Aorta (tissue), 5 donors: ENCODE results near the gene CEACAM5. TPM values are rescaled to one million over a fixed set of nuclear protein-coding genes. Genes with fewer than 3 reads are reported as not detected.

Source experiments
- ATAC-seq: fragments of 200-7000 bp; cut with Tn5 transposase; one replicate; pipeline ENCODE4 v1.9.1; 2022; ENCODE audit warnings: moderate library complexity; ENCODE audit not compliant: low FRiP score
- DNase-seq, 2 donors: peaks; one replicate each; pipeline ENCODE4 v3.0.0-alpha.2; 2020
- H3K27ac ChIP-seq, 2 donors: one replicate each; pipeline ENCODE4 v1.5.1; 2013; ENCODE audit warnings: low read length in 2 of 2, mild to moderate bottlenecking in 2 of 2, moderate library complexity in 2 of 2, control low read depth in 1 of 2, inconsistent platforms in 1 of 2, low read depth in 1 of 2
- H3K27me3 ChIP-seq, 2 donors: one replicate each; pipeline ENCODE4 v1.6.1; 2013; ENCODE audit warnings: control low read depth in 1 of 2, low read length in 1 of 2, mild to moderate bottlenecking in 1 of 2, moderate library complexity in 1 of 2; ENCODE audit not compliant: insufficient read depth in 2 of 2, control insufficient read depth in 1 of 2
- H3K36me3 ChIP-seq, 2 donors: one replicate each; pipeline ENCODE4 v1.6.1; 2013; ENCODE audit warnings: control low read depth in 1 of 2, low read length in 1 of 2, mild to moderate bottlenecking in 1 of 2; ENCODE audit not compliant: insufficient read depth in 2 of 2, control insufficient read depth in 1 of 2
- H3K4me1 ChIP-seq, 2 donors: one replicate each; pipeline ENCODE4 v1.6.1; 2013; ENCODE audit warnings: low read length in 2 of 2, control low read depth in 1 of 2, mild to moderate bottlenecking in 1 of 2, moderate library complexity in 1 of 2; ENCODE audit not compliant: insufficient read depth in 2 of 2, control insufficient read depth in 1 of 2
- H3K4me3 ChIP-seq, 2 donors: one replicate each; pipeline ENCODE4 v1.5.1; 2013; ENCODE audit warnings: low read length in 2 of 2, control low read depth in 1 of 2, mild to moderate bottlenecking in 1 of 2
- H3K9me3 ChIP-seq: one replicate; pipeline ENCODE4 v1.6.1; 2013; ENCODE audit warnings: mild to moderate bottlenecking, low read length; ENCODE audit not compliant: control insufficient read depth
- WGBS, 2 donors: extraction: QIAGEN DNeasy Blood & Tissue Kit; methylation state at CpG; one replicate each; pipeline ENCODE4 v1.1.7; 2013; 5-methylcytosine and 5-hydroxymethylcytosine counted together
- intact Hi-C, 2 donors: fragments of 100-400 bp; cut with DNase I; formaldehyde crosslinking; loops; one replicate each; pipeline versions ENCODE4 v1.14.2 to v1.15.0; 2022
- polyA plus RNA-seq, 2 donors: library from polyadenylated mRNA; stranded (reverse); fragments of 200-250 nt; gene quantifications; one replicate each; pipeline ENCODE4 v1.2.3, GENCODE V29; 2013
- total RNA-seq, 2 donors: library from RNA; stranded (reverse); fragmentation: NEBNext Ultra II Directional; extraction: Animal tissue kit (Norgen Biotek cat#: 25700); gene quantifications; one replicate each; pipeline ENCODE4 v1.2.1, GENCODE V29; 2021
- donor health status: healthy with polysubstance abuse.
- donor health status: Bipolar disorder and iron deficiency.
- donor health status: DM: no; HTN: no; CAD: no.
- donor health status: DM: no; HTN: no; CAD: no.
- donor health status: DM: yes; HTN: yes; CAD: no.

Gene CEACAM5
- total and polyA plus RNA-seq, 4 donors, result 0.30 to 9.4 (median 0.84) TPM

DNA sequence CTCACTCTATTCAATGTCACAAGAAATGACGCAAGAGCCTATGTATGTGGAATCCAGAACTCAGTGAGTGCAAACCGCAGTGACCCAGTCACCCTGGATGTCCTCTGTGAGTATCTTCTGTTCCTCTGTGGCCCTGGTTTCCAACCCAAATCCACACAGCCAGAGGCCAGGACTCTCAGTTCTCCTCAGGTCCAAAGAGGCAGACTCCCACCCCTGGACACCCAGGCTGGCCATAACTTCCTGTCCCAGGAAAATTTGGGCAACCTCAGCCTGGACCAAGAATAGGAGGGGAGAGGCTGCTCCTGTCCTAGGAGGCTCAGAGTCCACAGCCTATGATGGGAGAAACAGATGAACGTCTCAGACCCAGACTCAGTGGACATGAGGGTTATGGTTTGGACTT is 11.7 kb downstream of the CEACAM5 start:
- intact Hi-C loops, result no loop called here
- no peaks in the 10 kb centered on the region for H3K36me3 ChIP-seq
- H3K27me3 ChIP-seq, result no peaks in the 10 kb centered on the region
- no peak for DNase-seq
- H3K27ac ChIP-seq, result no peak overlapping the region
- ATAC-seq, result no peak
- no peaks in the 10 kb centered on the region for H3K4me1 ChIP-seq
- 85 to 88% methylated on average over 3 of the region's 3 CpGs for WGBS, 2 donors
- no peak overlapping the region for H3K4me3 ChIP-seq
- H3K9me3 ChIP-seq, result no peaks in the 10 kb centered on the region

DNA sequence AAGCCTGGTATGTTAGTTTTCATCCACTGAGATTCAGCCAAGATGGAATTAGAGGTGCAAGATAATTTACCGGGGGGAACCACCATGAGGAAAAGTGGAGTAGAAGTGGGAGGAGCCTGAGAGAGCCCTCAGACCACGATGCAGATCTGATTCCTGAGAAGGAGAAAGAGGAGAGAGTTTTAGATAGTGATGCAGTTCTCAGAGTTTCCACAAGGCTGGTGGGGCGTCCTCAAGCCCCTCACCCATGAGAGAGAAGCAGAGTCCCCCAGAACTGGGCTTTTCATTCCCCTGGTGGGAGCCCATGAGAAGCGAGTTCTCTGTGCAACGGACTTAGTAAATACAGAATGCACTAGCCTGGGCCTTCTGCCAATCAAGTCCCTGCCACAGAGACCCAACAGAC is 18.1 kb downstream of the CEACAM5 start:
- Histone ChIP-seq H3K36me3 (no peaks in the 10 kb centered on the region), H3K4me1 (no peaks in the 10 kb centered on the region), H3K9me3 (peaks cover 3% of the 10 kb centered on the region), H3K4me3 (no peak overlapping the region), H3K27me3 (peaks cover 0 to 2% of the 10 kb centered on the region in 2 donors), H3K27ac (no peak overlapping the region)
- intact Hi-C loops, result no loop called here
- WGBS, 2 donors, result 21 to 25% methylated on average over 5 of the region's 5 CpGs
- ATAC-seq, result no peak
- DNase-seq, result no peak

DNA sequence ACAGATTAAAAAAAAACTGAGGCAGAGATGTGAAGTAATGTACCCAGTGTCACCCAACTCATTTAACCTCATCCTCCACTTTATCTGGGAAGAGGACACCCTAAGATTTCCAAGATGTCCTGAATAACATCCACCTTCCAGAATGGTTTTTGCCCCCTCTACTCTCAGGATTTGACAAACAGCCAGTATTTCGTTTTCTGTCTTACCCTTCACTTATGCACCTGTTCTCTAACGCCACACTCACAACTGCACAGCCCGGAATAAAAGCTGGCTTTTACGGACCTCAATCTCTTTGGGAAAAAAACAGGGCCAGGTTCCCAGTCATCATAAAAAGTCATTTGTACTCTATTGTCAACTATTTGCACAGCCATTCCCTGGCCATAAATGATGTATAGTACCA is 25.7 kb downstream of the CEACAM5 start:
- H3K27me3 ChIP-seq, result no peaks in the 10 kb centered on the region
- DNase-seq (no peak), ATAC-seq (no peak)
- no peak overlapping the region for H3K27ac ChIP-seq
- no peak overlapping the region for H3K4me3 ChIP-seq
- no peaks in the 10 kb centered on the region for H3K36me3 ChIP-seq
- intact Hi-C loops, result no loop called here
- no peaks in the 10 kb centered on the region for H3K9me3 ChIP-seq
- 73 to 77% methylated on average over 4 of the region's 4 CpGs for WGBS, 2 donors
- H3K4me1 ChIP-seq, result no peaks in the 10 kb centered on the region

DNA sequence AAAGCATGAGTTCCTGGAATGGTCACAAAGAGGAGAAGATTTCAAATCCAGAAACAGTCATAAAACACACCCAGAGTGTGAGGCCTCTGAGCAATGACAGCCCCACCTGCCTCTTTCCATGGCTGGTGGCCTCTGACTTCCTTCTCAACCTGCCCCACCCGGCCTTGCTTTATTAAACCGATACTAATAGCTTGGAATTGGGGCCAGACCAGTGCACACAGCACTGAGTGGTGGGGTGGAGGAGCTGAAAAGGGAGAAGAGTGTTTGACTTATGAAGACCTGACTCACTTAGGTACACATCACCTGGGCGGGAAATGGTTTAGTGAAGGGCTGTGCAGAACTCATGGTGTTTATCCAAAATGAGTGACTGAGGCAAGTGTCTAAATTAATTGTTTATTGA is 26.2 kb downstream of the CEACAM5 start:
- WGBS, 2 donors, result 69% methylated on average over 3 of the region's 3 CpGs
- DNase-seq, result no peak
- Histone ChIP-seq H3K4me3 (no peak overlapping the region), H3K27me3 (no peaks in the 10 kb centered on the region), H3K36me3 (no peaks in the 10 kb centered on the region), H3K9me3 (no peaks in the 10 kb centered on the region), H3K4me1 (no peaks in the 10 kb centered on the region), H3K27ac (no peak overlapping the region)
- no peak for ATAC-seq
- intact Hi-C loops, result no loop called here

DNA sequence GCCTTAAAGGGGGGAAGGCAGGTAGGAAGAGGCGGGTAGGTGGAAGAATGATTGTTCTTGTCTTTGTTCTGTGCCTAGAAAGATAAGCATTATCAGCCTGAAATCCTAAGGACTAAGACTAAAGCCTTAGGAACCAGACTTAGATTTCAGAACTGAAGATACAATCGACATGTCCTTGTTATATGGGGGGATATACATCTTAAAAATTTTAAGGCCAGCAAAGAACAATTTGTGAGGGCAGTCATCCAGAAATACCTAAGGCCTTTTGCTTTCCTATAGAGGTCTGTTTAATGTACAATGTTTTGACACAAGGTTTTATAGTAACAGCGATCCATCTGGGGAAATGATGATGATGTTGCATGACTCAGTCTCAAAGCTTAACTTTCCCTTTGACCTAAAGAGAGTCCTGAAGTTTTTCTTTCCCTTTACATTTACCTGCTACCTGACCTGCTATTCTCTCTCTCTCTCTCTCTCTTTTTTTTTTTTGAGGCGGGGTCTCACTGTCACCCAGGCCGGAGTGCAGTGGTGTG is 26.7 kb downstream of the CEACAM5 start:
- no peak for DNase-seq
- WGBS, 2 donors, result 72 to 81% methylated on average over 5 of the region's 5 CpGs
- Histone ChIP-seq H3K36me3 (no peaks in the 10 kb centered on the region), H3K27me3 (no peaks in the 10 kb centered on the region), H3K27ac (no peak overlapping the region), H3K4me3 (no peak overlapping the region), H3K4me1 (no peaks in the 10 kb centered on the region), H3K9me3 (peaks cover 1% of the 10 kb centered on the region)
- intact Hi-C loops, result no loop called here
- ATAC-seq, result no peak

DNA sequence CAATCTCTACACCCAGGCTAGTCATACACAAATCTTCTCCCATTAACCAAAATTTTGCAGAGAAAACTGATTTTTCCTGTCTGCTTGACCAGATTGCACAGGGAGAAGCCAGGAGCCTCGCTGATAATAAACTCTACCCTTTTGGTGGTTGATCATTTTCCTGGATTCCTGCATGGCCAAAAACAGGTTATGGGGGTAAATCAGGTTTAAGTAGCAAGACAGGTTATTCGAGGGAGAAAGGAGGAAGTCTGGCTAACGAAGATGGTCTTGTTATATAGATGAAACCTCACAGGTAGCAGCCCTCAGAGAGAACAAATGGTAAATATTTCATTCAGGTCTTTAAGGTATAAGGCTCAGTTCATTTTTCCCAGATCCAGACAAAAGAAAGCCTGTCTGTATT is 30.9 kb downstream of the CEACAM5 start:
- Histone ChIP-seq H3K9me3 (peaks cover 1% of the 10 kb centered on the region), H3K27me3 (no peaks in the 10 kb centered on the region), H3K4me3 (no peak overlapping the region), H3K36me3 (no peaks in the 10 kb centered on the region), H3K4me1 (no peaks in the 10 kb centered on the region), H3K27ac (no peak overlapping the region)
- ATAC-seq, result no peak
- DNase-seq, result no peak
- 49 to 56% methylated on average over 3 of the region's 3 CpGs for WGBS, 2 donors
- intact Hi-C loops, result no loop called here

DNA sequence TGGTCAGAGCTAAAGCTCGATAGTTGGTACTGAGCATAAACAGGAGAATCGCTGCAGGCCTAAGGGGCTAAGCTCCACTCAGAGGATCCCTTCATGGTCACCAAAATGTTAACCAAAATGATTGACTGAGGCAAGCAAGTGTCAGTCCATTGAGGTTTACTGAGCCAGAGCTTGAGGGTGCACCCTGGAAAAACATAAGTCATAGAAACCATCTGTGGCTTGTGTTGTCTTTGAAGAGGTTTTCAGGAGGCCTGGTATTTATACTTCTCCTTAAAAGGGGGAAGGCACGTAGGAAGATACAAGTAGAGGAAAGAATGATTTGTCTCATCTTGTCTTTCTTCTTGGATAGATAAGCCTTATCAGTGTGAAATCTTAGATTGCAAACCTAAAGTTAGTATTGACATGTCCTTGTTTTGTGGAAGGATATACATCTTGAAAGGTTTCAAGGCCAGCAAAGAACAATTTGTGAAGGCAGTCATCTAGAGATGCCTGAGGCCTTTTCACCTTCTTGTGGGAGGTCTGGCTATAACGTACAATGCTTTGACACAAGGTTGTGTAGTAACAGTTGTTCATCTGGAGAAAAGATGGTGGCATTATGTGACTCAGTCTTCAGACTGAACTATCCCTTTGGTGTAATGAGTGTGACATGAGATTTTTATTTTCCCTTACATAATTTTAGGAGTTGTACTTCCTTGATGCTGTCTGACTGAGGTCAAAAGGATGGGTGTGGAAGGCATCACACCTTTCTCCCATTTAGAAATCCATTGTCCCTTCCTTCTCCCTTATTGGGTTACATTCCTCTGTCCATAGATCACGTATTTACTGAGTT is 32.2 kb downstream of the CEACAM5 start:
- WGBS, 2 donors, result 62 to 65% methylated on average over 5 of the region's 5 CpGs
- Histone ChIP-seq H3K27me3 (no peaks in the 10 kb centered on the region), H3K27ac (no peak overlapping the region), H3K4me1 (no peaks in the 10 kb centered on the region), H3K4me3 (no peak overlapping the region), H3K9me3 (peaks cover 1% of the 10 kb centered on the region), H3K36me3 (no peaks in the 10 kb centered on the region)
- DNase-seq, result no peak
- intact Hi-C loops, result no loop called here
- no peak for ATAC-seq

DNA sequence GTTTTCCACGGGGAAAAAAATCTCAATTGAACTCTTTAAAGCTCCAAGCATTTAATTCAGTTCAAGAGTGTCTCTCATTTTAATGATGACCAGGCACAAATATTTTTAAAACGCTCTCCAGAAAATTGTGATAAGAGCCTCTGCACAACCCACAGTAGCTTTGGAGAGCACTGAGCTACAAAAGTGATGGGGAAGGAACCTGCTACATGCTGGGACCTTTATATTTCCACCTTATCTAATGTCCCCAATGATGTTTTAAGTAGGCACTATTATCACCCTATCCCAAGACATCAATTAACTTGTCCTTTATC is 32.8 kb downstream of the CEACAM5 start:
- WGBS, 2 donors, result 72 to 82% methylated on average over 2 of the region's 2 CpGs
- no peak for ATAC-seq
- Histone ChIP-seq H3K4me1 (no peaks in the 10 kb centered on the region), H3K9me3 (peaks cover 1% of the 10 kb centered on the region), H3K36me3 (no peaks in the 10 kb centered on the region), H3K27ac (no peak overlapping the region), H3K4me3 (no peak overlapping the region), H3K27me3 (no peaks in the 10 kb centered on the region)
- no peak for DNase-seq
- intact Hi-C loops, result no loop called here

DNA sequence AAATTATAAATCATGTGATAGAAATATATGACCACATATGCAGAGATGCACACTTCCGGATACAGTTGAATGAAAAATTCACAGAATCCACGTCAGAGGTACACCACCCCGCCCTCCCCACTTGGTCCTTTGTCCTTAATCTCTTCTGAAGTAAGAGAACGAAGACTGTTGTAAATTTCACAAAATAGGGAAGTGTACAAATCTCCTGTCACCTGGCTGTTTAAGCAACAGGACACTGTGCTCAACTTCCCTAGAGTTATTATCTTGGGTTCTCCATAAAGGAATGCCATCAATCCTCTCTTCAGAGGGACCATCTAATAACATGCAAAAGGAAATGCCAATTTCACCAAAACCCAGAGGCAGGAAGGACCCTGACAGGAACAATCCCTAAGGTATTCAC is 36.4 kb downstream of the CEACAM5 start:
- no peak for DNase-seq
- H3K9me3 ChIP-seq, result peaks cover 1% of the 10 kb centered on the region
- no peaks in the 10 kb centered on the region for H3K4me1 ChIP-seq
- H3K36me3 ChIP-seq, result no peaks in the 10 kb centered on the region
- no peak overlapping the region for H3K4me3 ChIP-seq
- ATAC-seq, result no peak
- peaks cover 0 to 2% of the 10 kb centered on the region in 2 donors for H3K27me3 ChIP-seq
- intact Hi-C loops, result no loop called here
- no peak overlapping the region for H3K27ac ChIP-seq
- 55 to 64% methylated on average over 4 of the region's 4 CpGs for WGBS, 2 donors
